B cell (primary cell): Measurements from ENCODE around the gene FOLR1. TPM values are rescaled to one million over a fixed set of nuclear protein-coding genes. Genes with fewer than 3 reads are reported as not detected.

Experiments
- polyA plus RNA-seq: library from polyadenylated mRNA; depleted of rRNA; stranded (reverse); fragments of >200 nt; gene quantifications from 2 replicates; pipeline ENCODE4 v1.2.3, GENCODE V29; 2012
- total RNA-seq, 2 donors: library from RNA; stranded (reverse); fragments of 120-200 nt in 1 of 2; gene quantifications; 1 replicate in 1 of 2; 2 replicates in 1 of 2; pipeline versions ENCODE4 v1.2.3 to v1.2.4, GENCODE V29; 2013 to 2022

The FOLR1 gene
- total and polyA plus RNA-seq, 2 donors (not counting 1 experiment from before 2014, with no cell fraction given) = not detected

Other genes with a start within 250 kb of the FOLR1 start
- gene IL18BP, start 193.2 kb upstream of the FOLR1 start, total RNA-seq = 25.9 and 30.7 TPM in 2 replicates
- gene IL18BP, start 193.2 kb upstream of the FOLR1 start, polyA plus RNA-seq = 23.3 and 37.3 TPM in 2 replicates
- gene NUMA1, start 111.6 kb upstream of the FOLR1 start, total RNA-seq = 297 and 300 TPM in 2 replicates
- gene NUMA1, start 111.6 kb upstream of the FOLR1 start, polyA plus RNA-seq = 168 and 186 TPM in 2 replicates
- 5.5 and 7.7 TPM in 2 replicates for gene LRRC51, start 111.3 kb upstream of the FOLR1 start, total RNA-seq
- gene LRRC51, start 111.3 kb upstream of the FOLR1 start, polyA plus RNA-seq = 1.3 and 1.4 TPM in 2 replicates
- 71.0 and 78.4 TPM in 2 replicates for gene LAMTOR1, start 88.8 kb upstream of the FOLR1 start, total RNA-seq
- gene LAMTOR1, start 88.8 kb upstream of the FOLR1 start, polyA plus RNA-seq = 71.6 and 104 TPM in 2 replicates
- gene TOMT, start 86.2 kb upstream of the FOLR1 start, total RNA-seq = not detected in 2 replicates
- gene TOMT, start 86.2 kb upstream of the FOLR1 start, polyA plus RNA-seq = not detected in 2 replicates
- 27.1 and 29.2 TPM in 2 replicates for gene ANAPC15, start 79.4 kb upstream of the FOLR1 start, total RNA-seq
- gene ANAPC15, start 79.4 kb upstream of the FOLR1 start, polyA plus RNA-seq = 27.7 and 30.0 TPM in 2 replicates
- not detected in 2 replicates for gene FOLR3, start 56.4 kb upstream of the FOLR1 start, total RNA-seq
- 0.10 and 0.17 TPM in 2 replicates for gene FOLR3, start 56.4 kb upstream of the FOLR1 start, polyA plus RNA-seq
- gene FOLR2, start 24.7 kb downstream of the FOLR1 start, total RNA-seq = 0.75 and 1.5 TPM in 2 replicates
- gene FOLR2, start 24.7 kb downstream of the FOLR1 start, polyA plus RNA-seq = 0.50 and 4.7 TPM in 2 replicates
- 188 and 205 TPM in 2 replicates for gene INPPL1, start 32.6 kb downstream of the FOLR1 start, total RNA-seq
- 208 and 235 TPM in 2 replicates for gene INPPL1, start 32.6 kb downstream of the FOLR1 start, polyA plus RNA-seq
- not detected in 2 replicates for gene PHOX2A, start 52.0 kb downstream of the FOLR1 start, total RNA-seq
- gene PHOX2A, start 52.0 kb downstream of the FOLR1 start, polyA plus RNA-seq = not detected in 2 replicates
- gene CLPB, start 242.4 kb downstream of the FOLR1 start, total RNA-seq = 18.1 and 20.1 TPM in 2 replicates
- 3.8 and 4.2 TPM in 2 replicates for gene CLPB, start 242.4 kb downstream of the FOLR1 start, polyA plus RNA-seq